ENCODE data around the gene ASAP3. TPM values are rescaled to one million over a fixed set of nuclear protein-coding genes. Genes with fewer than 3 reads are reported as not detected.
A peak's percentile ranks its signal among the peaks of the same experiment; 100 is the strongest.

The ASAP3 gene
- total and polyA plus RNA-seq, 2 of the 13 experiments (the other 11 are each of a cell fraction or from before 2014, with no cell fraction given) = 32.6 to 37.0 TPM

GRCh38 chr1:23408797-23409290 is 75.1 kb downstream of the ASAP3 start (continued):
- no peak for TF ChIP-seq ZHX1 (CRISPR knock-in tag; IDR thresholded peaks at IDR 0.05; ENCODE audit: low read depth)

GRCh38 chr1:23407016-23407630 is 76.9 kb downstream of the ASAP3 start:
- no peaks in the 10 kb centered on the region for H3K79me2 ChIP-seq (ENCODE audit: insufficient read depth, low read length)
- H3K27me3 ChIP-seq (ENCODE audit: control insufficient read depth in 1 of 2, insufficient read depth in 2 of 2, low read length in 2 of 2) = no peaks in the 10 kb centered on the region
- no peak overlapping the region for H3K4me2 ChIP-seq (ENCODE audit: low read depth, low read length)
- ATAC-seq (no peak), DNase-seq (ENCODE audit: low spot score) (no peak), FAIRE-seq (no peak)
- in situ Hi-C loops (cut with HindIII; ENCODE audit: extremely low pct_ligation_motif_present, low pct_unique_long_range_greater_than_20kb) (no loop called here), intact Hi-C loops (cut with micrococcal nuclease; ENCODE audit: unreplicated experiment) (no loop called here)
- peaks cover 18 to 64% of the 10 kb centered on the region in 2 experiments for H3K36me3 ChIP-seq (replicated peaks in 1 of 2; ENCODE audit: control insufficient read depth in 1 of 2, insufficient read depth in 2 of 2, low read length in 2 of 2)
- POLR2A ChIA-PET = no interaction called here
- no TSS peak for BruUV-seq (replicated peaks)
- no peaks in the 10 kb centered on the region for H3K4me1 ChIP-seq (ENCODE audit: insufficient read depth, low read length)
- WGBS (ENCODE audit: low lambda C conversion rate) = 98% methylated on average over 8 of the region's 8 CpGs
- CTCF ChIA-PET (ENCODE audit: low intra/inter-chr PET ratio, low total read pairs) = no interaction called here
- TF ChIP-seq NCOA2 (CRISPR knock-in tag; IDR thresholded peaks at IDR 0.05) = no peak
- TF ChIP-seq ZNF784 (CRISPR knock-in tag; IDR thresholded peaks at IDR 0.05; ENCODE audit: borderline replicate concordance) = no peak
- no peak for TF ChIP-seq SALL2 (CRISPR knock-in tag; IDR thresholded peaks at IDR 0.05)
- TF ChIP-seq JUND (CRISPR knock-in tag; IDR thresholded peaks at IDR 0.05) = no peak
- no peak for TF ChIP-seq ZNF850 (CRISPR knock-in tag; conservative IDR thresholded peaks at IDR 0.05)
- TF ChIP-seq ATF7 (IDR thresholded peaks at IDR 0.05) = peak; percentile 44; the same call in 1 of the 2 replicates
- no peak for TF ChIP-seq ATF7 (CRISPR knock-in tag; IDR thresholded peaks at IDR 0.05)
- TF ChIP-seq ATF2 (CRISPR knock-in tag; IDR thresholded peaks at IDR 0.05) = no peak
- no peak overlapping the region for H3K9ac ChIP-seq (ENCODE audit: insufficient read depth, low read depth, low read length)
- H3K4me3 ChIP-seq (replicated peaks in 1 of 3; ENCODE audit: insufficient read depth in 1 of 3, low read depth in 2 of 3, low read length in 3 of 3) = no peak overlapping the region
- H2AFZ ChIP-seq (ENCODE audit: low read length) = no peak overlapping the region
- H3K9me3 ChIP-seq (ENCODE audit: low read length) = no peaks in the 10 kb centered on the region
- H3K27ac ChIP-seq (ENCODE audit: extremely low read length, insufficient read depth, low read length) = no peak overlapping the region
- H4K20me1 ChIP-seq (ENCODE audit: insufficient read depth, low read length) = no peaks in the 10 kb centered on the region

Measured in HepG2 (cell line).